Tibial nerve (tissue), 3 donors: ENCODE data around the gene TESMIN.

ENCODE experiments used
- POLR2A ChIP-seq, 2 donors: fragments of 450-650 bp; IDR thresholded peaks; one replicate each; pipeline ENCODE4 v1.6.1; 2017; ENCODE audit warnings: antibody characterized with exemption in 2 of 2, mild to moderate bottlenecking in 2 of 2, moderate library complexity in 2 of 2
- TF ChIP-seq, protein P1 (sequence below), 5 experiments: fragments of 200-600 bp in 3 of 5; fragments of 450-650 bp in 2 of 5; sonication (generic) in 3 of 5; IDR thresholded peaks; one replicate each; pipeline ENCODE4 v1.5.1; 2016 to 2019; ENCODE audit warnings: antibody characterized with exemption in 5 of 5, mild to moderate bottlenecking in 3 of 5, moderate library complexity in 2 of 5

DNA sequence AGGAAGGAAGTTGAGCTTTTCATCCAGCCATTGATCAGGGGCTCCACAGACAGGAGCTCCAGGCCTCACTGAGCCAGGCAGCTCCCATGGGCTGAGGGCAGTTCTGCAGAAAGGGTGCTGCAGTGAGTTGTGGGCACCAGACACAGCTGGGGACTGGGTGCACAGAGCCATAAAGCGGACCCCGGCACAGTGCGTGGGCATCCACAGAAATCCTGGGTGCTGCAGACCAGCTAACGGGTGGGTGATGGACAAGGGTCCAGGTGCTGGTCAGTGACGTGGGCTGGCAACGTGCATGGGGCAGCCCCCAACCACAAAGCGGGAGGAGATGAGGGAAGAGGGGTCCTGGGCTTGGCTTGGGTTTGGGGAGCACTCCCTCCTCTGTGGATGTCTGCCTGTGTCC is 86.4 kb downstream of the TESMIN start:
- no peak for TF ChIP-seq POLR2A (IDR thresholded peaks at IDR 0.05)
- TF ChIP-seq, protein P1, sequence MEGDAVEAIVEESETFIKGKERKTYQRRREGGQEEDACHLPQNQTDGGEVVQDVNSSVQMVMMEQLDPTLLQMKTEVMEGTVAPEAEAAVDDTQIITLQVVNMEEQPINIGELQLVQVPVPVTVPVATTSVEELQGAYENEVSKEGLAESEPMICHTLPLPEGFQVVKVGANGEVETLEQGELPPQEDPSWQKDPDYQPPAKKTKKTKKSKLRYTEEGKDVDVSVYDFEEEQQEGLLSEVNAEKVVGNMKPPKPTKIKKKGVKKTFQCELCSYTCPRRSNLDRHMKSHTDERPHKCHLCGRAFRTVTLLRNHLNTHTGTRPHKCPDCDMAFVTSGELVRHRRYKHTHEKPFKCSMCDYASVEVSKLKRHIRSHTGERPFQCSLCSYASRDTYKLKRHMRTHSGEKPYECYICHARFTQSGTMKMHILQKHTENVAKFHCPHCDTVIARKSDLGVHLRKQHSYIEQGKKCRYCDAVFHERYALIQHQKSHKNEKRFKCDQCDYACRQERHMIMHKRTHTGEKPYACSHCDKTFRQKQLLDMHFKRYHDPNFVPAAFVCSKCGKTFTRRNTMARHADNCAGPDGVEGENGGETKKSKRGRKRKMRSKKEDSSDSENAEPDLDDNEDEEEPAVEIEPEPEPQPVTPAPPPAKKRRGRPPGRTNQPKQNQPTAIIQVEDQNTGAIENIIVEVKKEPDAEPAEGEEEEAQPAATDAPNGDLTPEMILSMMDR (IDR thresholded peaks at IDR 0.05), result no peak
